GM13977 (cell line): ENCODE measurements around the gene CACNA2D3.

Experiments used
- DNase-seq: peaks from one replicate; pipeline ENCODE4 v3.0.0; 2012; ENCODE audit warnings: low spot score
- CTCF ChIP-seq: IDR thresholded peaks from 2 replicates; pipeline ENCODE4 v1.5.1; 2012; ENCODE audit warnings: mild to moderate bottlenecking, control low read depth; ENCODE audit not compliant: insufficient read depth; ENCODE audit errors: extremely low read depth, missing control alignments
- in situ Hi-C: fragments of 300-500 bp; cut with MboI; formaldehyde crosslinking; loops from one replicate; pipeline ENCODE4 v1.12.0; 2022; ENCODE audit warnings: low sequenced_read_pairs, low pct_unique_long_range_greater_than_20kb, mixed read lengths, inconsistent platforms; ENCODE audit not compliant: unreplicated experiment

Gene CACNA2D3

GRCh38 chr3:54845011-54845410, 722.7 kb downstream of the CACNA2D3 start:
- no peak for DNase-seq
- no peak for TF ChIP-seq CTCF
- in situ Hi-C loops: no loop called here

GRCh38 chr3:54845551-54845950, 723.2 kb downstream of the CACNA2D3 start:
- TF ChIP-seq CTCF: no peak
- DNase-seq: no peak
- in situ Hi-C loops: no loop called here

GRCh38 chr3:54846119-54846518, 723.8 kb downstream of the CACNA2D3 start:
- DNase-seq: no peak
- in situ Hi-C loops: no loop called here
- TF ChIP-seq CTCF: no peak

- no peak for TF ChIP-seq CTCF
- in situ Hi-C loops: no loop called here
- DNase-seq: no peak
Observed at GRCh38 chr3:54847361-54847760, 725.0 kb downstream of the CACNA2D3 start.

GRCh38 chr3:54849360-54849759, 727.0 kb downstream of the CACNA2D3 start:
- in situ Hi-C loops: no loop called here
- no peak for TF ChIP-seq CTCF
- DNase-seq: no peak

- DNase-seq: no peak
- no peak for TF ChIP-seq CTCF
- in situ Hi-C loops: no loop called here
Observed at GRCh38 chr3:54850484-54851018, 728.2 kb downstream of the CACNA2D3 start.
